ENCODE data around the gene PPP6R2.

The PPP6R2 gene

GRCh38 chr22:50346470-50346869 lies 3.3 kb downstream of the PPP6R2 start:
- peaks cover 18% of the 10 kb centered on the region for H3K4me1 ChIP-seq (ENCODE audit: control insufficient read depth, insufficient read depth, low read length, poor library complexity, severe bottlenecking)
- no peaks in the 10 kb centered on the region for H3K9me3 ChIP-seq (ENCODE audit: control insufficient read depth, low read length)
- no peaks in the 10 kb centered on the region for H3K27me3 ChIP-seq (replicated peaks; ENCODE audit: control insufficient read depth, insufficient read depth, low read length, poor library complexity, severe bottlenecking)
- H3K4me3 ChIP-seq (ENCODE audit: insufficient read depth, low read depth, low read length, poor library complexity, severe bottlenecking), result no peak overlapping the region
- peak overlapping the region; percentile 18 for H3K27ac ChIP-seq (ENCODE audit: insufficient read depth, low read length, poor library complexity, severe bottlenecking)
- H3K36me3 ChIP-seq (ENCODE audit: control insufficient read depth, insufficient read depth, low read length), result peaks cover 7% of the 10 kb centered on the region
- DNase-seq, result no peak

- Histone ChIP-seq H3K9me3 (ENCODE audit: control insufficient read depth, low read length) (no peaks in the 10 kb centered on the region), H3K4me1 (ENCODE audit: control insufficient read depth, insufficient read depth, low read length, poor library complexity, severe bottlenecking) (peaks cover 14% of the 10 kb centered on the region), H3K36me3 (ENCODE audit: control insufficient read depth, insufficient read depth, low read length) (peaks cover 7% of the 10 kb centered on the region), H3K4me3 (ENCODE audit: insufficient read depth, low read depth, low read length, poor library complexity, severe bottlenecking) (no peak overlapping the region), H3K27me3 (replicated peaks; ENCODE audit: control insufficient read depth, insufficient read depth, low read length, poor library complexity, severe bottlenecking) (no peaks in the 10 kb centered on the region), H3K27ac (ENCODE audit: insufficient read depth, low read length, poor library complexity, severe bottlenecking) (no peak overlapping the region)
- DNase-seq, result no peak
These were observed 4.0 kb downstream of the PPP6R2 start for GRCh38 chr22:50347157-50347556.

GRCh38 chr22:50348058-50348457 lies 4.9 kb downstream of the PPP6R2 start:
- no peak overlapping the region for H3K27ac ChIP-seq (ENCODE audit: insufficient read depth, low read length, poor library complexity, severe bottlenecking)

GRCh38 chr22:50356186-50356585 lies 13.1 kb downstream of the PPP6R2 start:
- H3K4me3 ChIP-seq (ENCODE audit: insufficient read depth, low read depth, low read length, poor library complexity, severe bottlenecking), result no peak overlapping the region
- H3K27ac ChIP-seq (ENCODE audit: insufficient read depth, low read length, poor library complexity, severe bottlenecking), result no peak overlapping the region
- H3K27me3 ChIP-seq (replicated peaks; ENCODE audit: control insufficient read depth, insufficient read depth, low read length, poor library complexity, severe bottlenecking), result no peaks in the 10 kb centered on the region
- no peaks in the 10 kb centered on the region for H3K9me3 ChIP-seq (ENCODE audit: control insufficient read depth, low read length)
- peaks cover 4% of the 10 kb centered on the region for H3K4me1 ChIP-seq (ENCODE audit: control insufficient read depth, insufficient read depth, low read length, poor library complexity, severe bottlenecking)
- peaks cover 11% of the 10 kb centered on the region for H3K36me3 ChIP-seq (ENCODE audit: control insufficient read depth, insufficient read depth, low read length)
- DNase-seq, result no peak

More at GRCh38 chr22:50348058-50348457, 4.9 kb downstream of the PPP6R2 start:
- Histone ChIP-seq H3K9me3 (ENCODE audit: control insufficient read depth, low read length) (no peaks in the 10 kb centered on the region), H3K27me3 (replicated peaks; ENCODE audit: control insufficient read depth, insufficient read depth, low read length, poor library complexity, severe bottlenecking) (no peaks in the 10 kb centered on the region), H3K4me3 (ENCODE audit: insufficient read depth, low read depth, low read length, poor library complexity, severe bottlenecking) (no peak overlapping the region), H3K36me3 (ENCODE audit: control insufficient read depth, insufficient read depth, low read length) (peaks cover 7% of the 10 kb centered on the region), H3K4me1 (ENCODE audit: control insufficient read depth, insufficient read depth, low read length, poor library complexity, severe bottlenecking) (peaks cover 6% of the 10 kb centered on the region)
- no peak for DNase-seq

GRCh38 chr22:50357222-50357621 lies 14.1 kb downstream of the PPP6R2 start:
- H3K4me3 ChIP-seq (ENCODE audit: insufficient read depth, low read depth, low read length, poor library complexity, severe bottlenecking), result no peak overlapping the region
- no peak for DNase-seq
- no peaks in the 10 kb centered on the region for H3K9me3 ChIP-seq (ENCODE audit: control insufficient read depth, low read length)
- peaks cover 4% of the 10 kb centered on the region for H3K4me1 ChIP-seq (ENCODE audit: control insufficient read depth, insufficient read depth, low read length, poor library complexity, severe bottlenecking)
- no peak overlapping the region for H3K27ac ChIP-seq (ENCODE audit: insufficient read depth, low read length, poor library complexity, severe bottlenecking)
- peaks cover 11% of the 10 kb centered on the region for H3K36me3 ChIP-seq (ENCODE audit: control insufficient read depth, insufficient read depth, low read length)
- H3K27me3 ChIP-seq (replicated peaks; ENCODE audit: control insufficient read depth, insufficient read depth, low read length, poor library complexity, severe bottlenecking), result no peaks in the 10 kb centered on the region

GRCh38 chr22:50357756-50358155 lies 14.6 kb downstream of the PPP6R2 start:
- H3K9me3 ChIP-seq (ENCODE audit: control insufficient read depth, low read length), result no peaks in the 10 kb centered on the region
- no peak overlapping the region for H3K27ac ChIP-seq (ENCODE audit: insufficient read depth, low read length, poor library complexity, severe bottlenecking)
- H3K4me3 ChIP-seq (ENCODE audit: insufficient read depth, low read depth, low read length, poor library complexity, severe bottlenecking), result no peak overlapping the region
- no peak for DNase-seq
- H3K36me3 ChIP-seq (ENCODE audit: control insufficient read depth, insufficient read depth, low read length), result peaks cover 11% of the 10 kb centered on the region
- H3K4me1 ChIP-seq (ENCODE audit: control insufficient read depth, insufficient read depth, low read length, poor library complexity, severe bottlenecking), result peaks cover 4% of the 10 kb centered on the region
- H3K27me3 ChIP-seq (replicated peaks; ENCODE audit: control insufficient read depth, insufficient read depth, low read length, poor library complexity, severe bottlenecking), result no peaks in the 10 kb centered on the region

GRCh38 chr22:50360578-50360977 lies 17.5 kb downstream of the PPP6R2 start:
- no peaks in the 10 kb centered on the region for H3K9me3 ChIP-seq (ENCODE audit: control insufficient read depth, low read length)
- no peaks in the 10 kb centered on the region for H3K27me3 ChIP-seq (replicated peaks; ENCODE audit: control insufficient read depth, insufficient read depth, low read length, poor library complexity, severe bottlenecking)
- peaks cover 4% of the 10 kb centered on the region for H3K4me1 ChIP-seq (ENCODE audit: control insufficient read depth, insufficient read depth, low read length, poor library complexity, severe bottlenecking)
- no peak overlapping the region for H3K27ac ChIP-seq (ENCODE audit: insufficient read depth, low read length, poor library complexity, severe bottlenecking)
- no peak overlapping the region for H3K4me3 ChIP-seq (ENCODE audit: insufficient read depth, low read depth, low read length, poor library complexity, severe bottlenecking)
- DNase-seq, result no peak
- peaks cover 11% of the 10 kb centered on the region for H3K36me3 ChIP-seq (ENCODE audit: control insufficient read depth, insufficient read depth, low read length)

- Histone ChIP-seq H3K36me3 (ENCODE audit: control insufficient read depth, insufficient read depth, low read length) (peaks cover 11% of the 10 kb centered on the region), H3K27me3 (replicated peaks; ENCODE audit: control insufficient read depth, insufficient read depth, low read length, poor library complexity, severe bottlenecking) (no peaks in the 10 kb centered on the region), H3K4me3 (ENCODE audit: insufficient read depth, low read depth, low read length, poor library complexity, severe bottlenecking) (no peak overlapping the region), H3K4me1 (ENCODE audit: control insufficient read depth, insufficient read depth, low read length, poor library complexity, severe bottlenecking) (peaks cover 4% of the 10 kb centered on the region), H3K9me3 (ENCODE audit: control insufficient read depth, low read length) (no peaks in the 10 kb centered on the region), H3K27ac (ENCODE audit: insufficient read depth, low read length, poor library complexity, severe bottlenecking) (no peak overlapping the region)
- no peak for DNase-seq
These were observed 18.1 kb downstream of the PPP6R2 start for GRCh38 chr22:50361222-50361621.

GRCh38 chr22:50361688-50362087 lies 18.6 kb downstream of the PPP6R2 start:
- Histone ChIP-seq H3K4me3 (ENCODE audit: insufficient read depth, low read depth, low read length, poor library complexity, severe bottlenecking) (no peak overlapping the region), H3K9me3 (ENCODE audit: control insufficient read depth, low read length) (no peaks in the 10 kb centered on the region), H3K27ac (ENCODE audit: insufficient read depth, low read length, poor library complexity, severe bottlenecking) (no peak overlapping the region), H3K36me3 (ENCODE audit: control insufficient read depth, insufficient read depth, low read length) (peaks cover 11% of the 10 kb centered on the region), H3K4me1 (ENCODE audit: control insufficient read depth, insufficient read depth, low read length, poor library complexity, severe bottlenecking) (peaks cover 4% of the 10 kb centered on the region), H3K27me3 (replicated peaks; ENCODE audit: control insufficient read depth, insufficient read depth, low read length, poor library complexity, severe bottlenecking) (no peaks in the 10 kb centered on the region)
- DNase-seq, result no peak

- Histone ChIP-seq H3K4me1 (ENCODE audit: control insufficient read depth, insufficient read depth, low read length, poor library complexity, severe bottlenecking) (peaks cover 4% of the 10 kb centered on the region), H3K27ac (ENCODE audit: insufficient read depth, low read length, poor library complexity, severe bottlenecking) (no peak overlapping the region), H3K9me3 (ENCODE audit: control insufficient read depth, low read length) (no peaks in the 10 kb centered on the region), H3K36me3 (ENCODE audit: control insufficient read depth, insufficient read depth, low read length) (peaks cover 11% of the 10 kb centered on the region), H3K4me3 (ENCODE audit: insufficient read depth, low read depth, low read length, poor library complexity, severe bottlenecking) (no peak overlapping the region), H3K27me3 (replicated peaks; ENCODE audit: control insufficient read depth, insufficient read depth, low read length, poor library complexity, severe bottlenecking) (no peaks in the 10 kb centered on the region)
- DNase-seq, result no peak
These were observed 20.2 kb downstream of the PPP6R2 start for GRCh38 chr22:50363166-50363802.

All from effector memory CD4-positive, alpha-beta T cell (primary cell).